Panc1 (cell line): ENCODE data around the gene KIZ.

Experiments
- CTCF ChIP-seq: fragments of 450-650 bp; IDR thresholded peaks from 2 replicates; pipeline ENCODE4 v1.5.1; 2017; ENCODE audit warnings: mild to moderate bottlenecking
- POLR2AphosphoS5 ChIP-seq: IDR thresholded peaks from 2 replicates; pipeline ENCODE4 v1.6.1; 2012; ENCODE audit warnings: mild to moderate bottlenecking, low read depth, low read length, moderate library complexity
- REST ChIP-seq, 2 experiments: IDR thresholded peaks; 2 replicates each; pipeline ENCODE4 v1.6.1; 2011 to 2012; ENCODE audit warnings: low read depth in 2 of 2, control low read depth in 1 of 2, low read length in 1 of 2, mild to moderate bottlenecking in 1 of 2, moderate library complexity in 1 of 2; ENCODE audit not compliant: insufficient read depth in 1 of 2
- TCF7L2 ChIP-seq: IDR thresholded peaks from 2 replicates; pipeline ENCODE4 v1.6.1; 2011; ENCODE audit warnings: mild to moderate bottlenecking, low read depth, low read length, inconsistent platforms

- TF ChIP-seq CTCF (no peak), TCF7L2 (no peak), POLR2AphosphoS5 (no peak), REST (IDR thresholded peaks at IDR 0.05; ENCODE audit: insufficient read depth in 1 of 2, low read depth in 2 of 2, low read length in 1 of 2) (no peak)
Observed at GRCh38 chr20:21137078-21137477, 11.2 kb downstream of the KIZ start.
